ENCODE results near the gene STXBP6.

The STXBP6 gene

DNA sequence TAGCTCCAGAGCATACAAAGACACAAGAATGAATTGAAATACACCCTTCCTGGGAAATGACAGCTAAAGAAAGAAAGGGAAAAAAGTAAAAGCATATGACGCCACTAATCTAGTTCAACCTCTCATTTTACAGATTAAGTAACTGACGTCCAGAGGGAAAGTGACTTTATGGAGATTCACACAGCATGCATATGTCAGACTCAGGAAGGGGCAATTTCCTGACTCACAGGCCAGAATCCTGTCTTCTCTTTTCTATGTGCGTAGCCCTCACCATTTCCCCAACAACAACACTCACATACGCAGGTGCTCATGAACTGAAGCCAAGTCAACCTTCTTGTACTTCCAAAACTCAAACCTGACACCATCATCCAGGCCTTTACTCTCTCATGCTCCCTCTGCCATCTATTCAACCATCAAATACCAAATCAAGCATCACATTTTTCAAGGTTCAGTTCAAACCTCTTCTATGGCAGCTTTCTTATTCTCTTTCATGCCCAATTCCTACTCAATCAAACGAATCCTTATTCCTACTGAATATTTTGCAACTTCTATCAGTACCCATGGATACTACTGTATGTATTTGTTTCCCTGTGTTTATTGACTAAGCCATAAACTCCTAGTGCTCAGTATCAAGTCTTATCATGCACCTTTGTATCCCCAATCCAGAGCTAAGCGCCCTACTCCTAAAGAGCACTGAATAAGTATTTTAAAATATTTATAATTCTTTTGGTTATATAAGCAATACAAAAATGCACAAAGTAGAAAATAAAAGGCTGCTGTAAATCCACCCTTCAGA, 52.8 kb downstream of the STXBP6 start:
- H3K4me3 ChIP-seq (ENCODE audit: low read depth, low read length), result no peak overlapping the region
- TF ChIP-seq, protein P1, sequence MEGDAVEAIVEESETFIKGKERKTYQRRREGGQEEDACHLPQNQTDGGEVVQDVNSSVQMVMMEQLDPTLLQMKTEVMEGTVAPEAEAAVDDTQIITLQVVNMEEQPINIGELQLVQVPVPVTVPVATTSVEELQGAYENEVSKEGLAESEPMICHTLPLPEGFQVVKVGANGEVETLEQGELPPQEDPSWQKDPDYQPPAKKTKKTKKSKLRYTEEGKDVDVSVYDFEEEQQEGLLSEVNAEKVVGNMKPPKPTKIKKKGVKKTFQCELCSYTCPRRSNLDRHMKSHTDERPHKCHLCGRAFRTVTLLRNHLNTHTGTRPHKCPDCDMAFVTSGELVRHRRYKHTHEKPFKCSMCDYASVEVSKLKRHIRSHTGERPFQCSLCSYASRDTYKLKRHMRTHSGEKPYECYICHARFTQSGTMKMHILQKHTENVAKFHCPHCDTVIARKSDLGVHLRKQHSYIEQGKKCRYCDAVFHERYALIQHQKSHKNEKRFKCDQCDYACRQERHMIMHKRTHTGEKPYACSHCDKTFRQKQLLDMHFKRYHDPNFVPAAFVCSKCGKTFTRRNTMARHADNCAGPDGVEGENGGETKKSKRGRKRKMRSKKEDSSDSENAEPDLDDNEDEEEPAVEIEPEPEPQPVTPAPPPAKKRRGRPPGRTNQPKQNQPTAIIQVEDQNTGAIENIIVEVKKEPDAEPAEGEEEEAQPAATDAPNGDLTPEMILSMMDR (IDR thresholded peaks at IDR 0.05; ENCODE audit: borderline replicate concordance, insufficient read depth, low read depth, low read length), result no peak

DNA sequence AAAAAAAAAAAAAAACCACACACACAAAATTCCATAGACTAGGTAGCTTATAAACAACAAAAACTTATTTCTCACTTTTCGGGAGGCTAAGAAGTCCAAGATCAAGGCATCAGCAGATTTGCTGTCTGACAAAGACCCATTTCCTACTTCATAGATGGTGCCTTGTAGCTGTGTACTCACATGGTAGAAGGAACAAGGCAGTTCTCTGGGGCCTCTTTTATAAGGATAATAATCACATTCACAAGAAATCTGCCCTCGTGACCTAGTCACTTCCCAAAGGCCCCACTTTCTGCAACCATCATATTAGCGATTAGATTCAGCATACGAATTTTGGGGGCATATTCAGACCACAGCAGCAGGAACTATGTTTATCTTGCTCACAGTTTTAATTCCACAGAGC, 54.9 kb downstream of the STXBP6 start:
- TF ChIP-seq, protein P1 (IDR thresholded peaks at IDR 0.05; ENCODE audit: borderline replicate concordance, insufficient read depth, low read depth, low read length), result no peak
- no peak overlapping the region for H3K4me3 ChIP-seq (ENCODE audit: low read depth, low read length)

DNA sequence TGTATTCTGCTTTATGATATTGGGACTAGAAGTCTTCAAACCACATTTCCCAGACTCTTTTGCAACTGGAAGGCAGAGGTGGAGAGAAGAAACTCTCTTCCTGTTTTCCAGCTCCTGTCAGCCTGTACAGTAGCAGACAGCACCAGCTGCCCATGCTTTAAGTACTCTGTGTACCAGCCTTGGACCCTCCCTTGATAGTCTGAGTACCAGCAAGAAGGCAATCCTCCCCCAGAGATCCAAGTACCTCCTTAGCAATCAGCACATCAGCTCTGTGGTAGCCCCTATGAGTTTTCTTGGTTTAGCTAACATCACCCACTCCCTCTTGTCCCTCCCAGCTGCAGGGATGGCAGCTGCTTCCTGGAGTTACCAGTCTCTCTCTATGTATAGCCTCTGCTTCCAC, 56.3 kb downstream of the STXBP6 start:
- no peak overlapping the region for H3K4me3 ChIP-seq (ENCODE audit: low read depth, low read length)
- TF ChIP-seq, protein P1 (IDR thresholded peaks at IDR 0.05; ENCODE audit: borderline replicate concordance, insufficient read depth, low read depth, low read length), result no peak

DNA sequence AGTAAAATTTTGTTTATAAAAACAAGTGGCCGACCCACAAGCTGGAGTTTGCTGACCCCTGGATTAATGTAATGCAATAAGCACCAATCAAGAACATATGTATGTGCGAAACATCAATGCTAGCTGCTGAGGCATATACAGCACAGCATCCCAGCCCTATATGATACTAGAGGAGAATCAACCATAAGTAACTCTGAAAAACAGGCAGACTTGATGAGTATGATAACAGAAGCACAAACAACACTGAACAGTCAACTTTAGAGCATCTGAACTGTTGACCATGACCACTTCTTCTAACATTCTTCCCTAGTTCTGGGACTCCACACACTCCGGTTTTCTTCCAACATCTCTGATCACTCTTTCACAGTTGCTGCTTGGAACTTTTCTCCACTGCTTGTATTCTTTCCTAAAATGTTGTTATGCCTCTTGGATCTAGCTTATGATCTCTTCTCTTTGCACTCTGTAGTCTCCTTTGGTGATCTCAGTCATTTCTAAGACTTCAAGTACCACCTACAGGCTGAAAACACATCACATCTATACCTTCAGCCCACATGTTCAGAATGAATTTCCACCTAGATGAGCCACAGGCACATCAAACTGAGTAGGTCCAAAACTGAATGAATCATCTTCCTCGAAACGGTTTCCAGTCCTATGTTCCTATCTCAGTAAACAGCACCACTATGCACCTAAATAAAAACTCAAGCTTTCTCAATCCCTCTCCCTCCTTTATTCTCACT, 57.2 kb downstream of the STXBP6 start:
- TF ChIP-seq, protein P1 (IDR thresholded peaks at IDR 0.05; ENCODE audit: borderline replicate concordance, insufficient read depth, low read depth, low read length), result no peak
- no peak overlapping the region for H3K4me3 ChIP-seq (ENCODE audit: low read depth, low read length)

DNA sequence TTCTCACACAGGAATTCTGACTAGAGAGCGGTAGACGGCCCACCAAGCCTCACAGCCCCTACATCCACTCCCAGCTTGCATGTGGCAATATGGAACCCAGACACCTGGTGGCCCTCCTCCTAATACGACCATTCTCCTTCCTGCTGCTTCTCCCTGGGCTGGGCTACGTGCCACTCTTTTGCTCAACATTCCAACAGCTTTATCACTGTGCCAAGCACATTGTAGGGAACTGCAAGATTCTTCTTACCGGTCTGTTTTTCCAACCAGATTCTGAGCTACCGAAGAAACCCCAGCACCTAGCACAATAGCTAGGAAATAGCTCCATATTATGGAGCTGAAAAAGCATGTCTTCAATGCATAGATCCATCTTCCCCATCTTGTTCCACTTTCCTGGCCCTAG, 58.1 kb downstream of the STXBP6 start:
- TF ChIP-seq, protein P1 (IDR thresholded peaks at IDR 0.05; ENCODE audit: borderline replicate concordance, insufficient read depth, low read depth, low read length), result no peak
- H3K4me3 ChIP-seq (ENCODE audit: low read depth, low read length), result no peak overlapping the region

DNA sequence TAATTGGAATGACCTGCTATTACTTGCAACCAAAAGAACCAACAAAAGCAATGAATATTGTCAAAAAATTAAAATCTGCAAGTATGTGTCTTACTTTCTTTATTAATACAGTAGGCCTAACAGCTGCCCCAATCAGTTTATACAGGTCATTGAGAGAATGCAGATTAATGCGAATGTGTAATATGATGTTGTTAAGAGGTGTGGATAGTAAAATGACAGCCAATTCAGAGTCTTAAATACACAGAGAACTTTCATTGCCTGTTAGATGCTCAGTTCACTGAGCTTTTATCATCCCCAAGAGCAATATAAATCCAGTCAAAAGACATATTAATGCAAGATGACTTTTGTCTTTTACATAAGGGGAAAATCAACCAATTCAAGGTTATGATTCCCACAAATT, 58.7 kb downstream of the STXBP6 start:
- TF ChIP-seq, protein P1 (IDR thresholded peaks at IDR 0.05; ENCODE audit: borderline replicate concordance, insufficient read depth, low read depth, low read length), result no peak
- no peak overlapping the region for H3K4me3 ChIP-seq (ENCODE audit: low read depth, low read length)

DNA sequence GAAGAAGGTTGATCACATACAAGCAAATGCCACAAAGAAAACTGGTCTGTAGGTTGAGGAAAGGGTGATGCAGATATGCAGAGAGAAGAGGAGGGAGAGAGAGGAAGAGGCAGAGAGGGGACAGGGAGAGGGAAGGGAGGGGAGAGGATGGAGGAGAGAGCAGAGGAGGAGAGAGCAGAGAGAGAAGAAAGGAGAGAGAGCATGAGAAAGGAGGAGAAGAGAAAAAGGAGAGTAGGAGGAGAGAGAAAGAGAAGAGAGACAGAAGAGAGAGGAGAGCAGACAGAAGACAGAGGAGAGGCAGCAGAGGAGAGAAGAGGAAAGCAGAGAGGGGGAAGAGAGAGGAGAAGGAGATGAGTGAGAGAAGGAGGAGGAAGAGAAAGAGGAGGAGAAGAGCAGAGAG, 59.2 kb downstream of the STXBP6 start:
- TF ChIP-seq, protein P1 (IDR thresholded peaks at IDR 0.05; ENCODE audit: borderline replicate concordance, insufficient read depth, low read depth, low read length), result no peak

More for the DNA sequence above, 59.2 kb downstream of the STXBP6 start:
- no peak overlapping the region for H3K4me3 ChIP-seq (ENCODE audit: low read depth, low read length)

All from GM12875 (cell line).